Occipital lobe (tissue), 2 donors: ENCODE measurements around the gene IGFBP3. TPM values are rescaled to one million over a fixed set of nuclear protein-coding genes. Genes with fewer than 3 reads are reported as not detected.

ENCODE experiments used
- DNase-seq: peaks from one replicate; lab custom pipeline; 2025; lab: John Stamatoyannopoulos, UW
- total RNA-seq: library from RNA; depleted of rRNA; stranded (reverse); fragments of >200 nt; gene quantifications from one replicate; pipeline ENCODE4 v1.2.3, GENCODE V29; 2014

The IGFBP3 gene
- total RNA-seq, 1 donor from 2014 or later: 4.2 TPM

- DNase-seq: no peak
These were observed 47.7 kb downstream of the IGFBP3 start for GRCh38 chr7:45873355-45873754.

GRCh38 chr7:45873035-45873354, 48.1 kb downstream of the IGFBP3 start, which contains the start of gene CCDC201:
TSS of gene CCDC201 (minus strand) at chr7:45873082. CDS start at chr7:45873007, 75 bp downstream.
- no peak for DNase-seq

- no peak for DNase-seq
These were observed 48.7 kb downstream of the IGFBP3 start for GRCh38 chr7:45872116-45873034.

GRCh38 chr7:45869426-45869825, 51.6 kb downstream of the IGFBP3 start:
- no peak for DNase-seq

GRCh38 chr7:45867471-45867870, 53.6 kb downstream of the IGFBP3 start:
- no peak for DNase-seq

GRCh38 chr7:45865594-45866410, 55.3 kb downstream of the IGFBP3 start:
- no peak for DNase-seq

GRCh38 chr7:45863715-45864114, 57.4 kb downstream of the IGFBP3 start:
- no peak for DNase-seq

Other genes starting within 250 kb of the IGFBP3 start
- gene CCDC201, start 48.2 kb downstream of the IGFBP3 start, total RNA-seq: not detected
- gene IGFBP1, start 32.8 kb downstream of the IGFBP3 start, total RNA-seq: 0.31 TPM